Smooth muscle cell (in vitro differentiated cells): ENCODE results near the gene FHL1. TPM values are rescaled to one million over a fixed set of nuclear protein-coding genes. Genes with fewer than 3 reads are reported as not detected.
A peak's percentile ranks its signal among the peaks of the same experiment; 100 is the strongest.

Experiments used
- DNase-seq: peaks from one replicate; lab custom pipeline; 2025; ENCODE audit not compliant: unreplicated experiment; lab: John Stamatoyannopoulos, UW
- H2AFZ ChIP-seq: fragments of 200-600 bp; sonication (generic); 2 replicates; pipeline ENCODE4 v1.6.0; 2016; ENCODE audit warnings: antibody characterized with exemption, low read depth, mild to moderate bottlenecking
- H3F3A ChIP-seq: fragments of 200-600 bp; sonication (generic); 2 replicates; pipeline ENCODE4 v1.6.0; 2017; ENCODE audit warnings: antibody characterized with exemption, low read depth
- H3K27ac ChIP-seq: fragments of 200-600 bp; sonication (generic); 2 replicates; pipeline ENCODE4 v1.5.1; 2016; ENCODE audit warnings: low read depth, mild to moderate bottlenecking
- H3K27me3 ChIP-seq: fragments of 200-600 bp; sonication (generic); 2 replicates; pipeline ENCODE4 v1.6.1; 2016; ENCODE audit warnings: low read depth, mild to moderate bottlenecking
- H3K36me3 ChIP-seq: fragments of 200-600 bp; sonication (generic); 2 replicates; pipeline ENCODE4 v1.5.1; 2016; ENCODE audit warnings: low read depth
- H3K4me1 ChIP-seq: fragments of 200-600 bp; sonication (generic); 2 replicates; pipeline ENCODE4 v1.5.1; 2016; ENCODE audit warnings: low read depth
- H3K4me2 ChIP-seq: fragments of 200-600 bp; sonication (generic); 2 replicates; pipeline ENCODE4 v1.6.0; 2016; ENCODE audit warnings: mild to moderate bottlenecking
- H3K4me3 ChIP-seq: fragments of 200-600 bp; sonication (generic); 2 replicates; pipeline ENCODE4 v1.5.1; 2016; ENCODE audit warnings: mild to moderate bottlenecking
- H3K79me2 ChIP-seq: fragments of 200-600 bp; sonication (generic); 2 replicates; pipeline ENCODE4 v1.6.0; 2016; ENCODE audit warnings: low read depth, mild to moderate bottlenecking
- H3K9ac ChIP-seq: fragments of 200-600 bp; sonication (generic); 2 replicates; pipeline ENCODE4 v1.6.0; 2016; ENCODE audit warnings: low read depth
- H3K9me3 ChIP-seq: fragments of 200-600 bp; sonication (generic); replicated peaks from 2 replicates; pipeline ENCODE4 v1.5.1; 2016; ENCODE audit warnings: low read depth
- H4K20me1 ChIP-seq: fragments of 200-600 bp; sonication (generic); 2 replicates; pipeline ENCODE4 v1.6.0; 2016; ENCODE audit warnings: low read depth
- WGBS: methylation state at CpG from one replicate; pipeline ENCODE4 v1.1.7; 2016; ENCODE audit warnings: low lambda C conversion rate; 5-methylcytosine and 5-hydroxymethylcytosine counted together
- polyA plus RNA-seq: library from polyadenylated mRNA; unstranded; fragments of >200 nt; fragmentation: Nextera tagmentation; extraction: Ambion mirVana; gene quantifications from 2 replicates; pipeline ENCODE4 v1.2.1, GENCODE V29; 2016
- total RNA-seq: library from RNA; depleted of rRNA; stranded (reverse); fragments of >200 nt; gene quantifications from 2 replicates; pipeline ENCODE4 v1.2.3, GENCODE V29; 2014
- TF ChIP-seq, protein P1 (sequence below): fragments of 200-600 bp; sonication (generic); IDR thresholded peaks from 2 replicates; pipeline ENCODE4 v1.5.1; 2017; ENCODE audit warnings: borderline replicate concordance, mild to moderate bottlenecking, antibody characterized with exemption; ENCODE audit not compliant: insufficient read depth, poor library complexity, severe bottlenecking

The FHL1 gene
- total and polyA plus RNA-seq, 2 experiments from 2014 or later, result 76.0 to 103 TPM

DNA sequence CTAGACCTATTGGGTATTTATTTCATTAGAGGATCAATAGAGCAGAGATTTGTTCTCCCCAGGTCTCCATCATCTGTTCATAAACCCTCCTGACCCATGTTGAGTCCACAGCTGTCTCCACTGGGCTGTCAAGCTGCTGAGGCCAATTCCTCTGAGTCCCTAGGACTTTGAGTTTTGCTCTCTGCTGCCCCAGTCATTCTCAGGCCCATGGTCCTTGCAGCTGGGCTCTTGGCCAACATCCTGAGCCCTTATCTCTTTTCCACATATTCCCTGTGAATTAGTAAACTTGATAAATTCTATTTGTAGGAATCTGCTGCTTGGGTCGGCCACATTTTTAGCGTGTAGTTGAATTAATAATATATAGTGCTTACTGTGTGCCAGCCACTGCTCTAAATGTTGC, 41.9 kb downstream of the FHL1 start:
- no peak overlapping the region for H3K9ac ChIP-seq
- H3K27me3 ChIP-seq, result no peaks in the 10 kb centered on the region
- no peaks in the 10 kb centered on the region for H3K9me3 ChIP-seq
- H3K79me2 ChIP-seq, result no peaks in the 10 kb centered on the region
- no peaks in the 10 kb centered on the region for H3K36me3 ChIP-seq
- TF ChIP-seq, protein P1, sequence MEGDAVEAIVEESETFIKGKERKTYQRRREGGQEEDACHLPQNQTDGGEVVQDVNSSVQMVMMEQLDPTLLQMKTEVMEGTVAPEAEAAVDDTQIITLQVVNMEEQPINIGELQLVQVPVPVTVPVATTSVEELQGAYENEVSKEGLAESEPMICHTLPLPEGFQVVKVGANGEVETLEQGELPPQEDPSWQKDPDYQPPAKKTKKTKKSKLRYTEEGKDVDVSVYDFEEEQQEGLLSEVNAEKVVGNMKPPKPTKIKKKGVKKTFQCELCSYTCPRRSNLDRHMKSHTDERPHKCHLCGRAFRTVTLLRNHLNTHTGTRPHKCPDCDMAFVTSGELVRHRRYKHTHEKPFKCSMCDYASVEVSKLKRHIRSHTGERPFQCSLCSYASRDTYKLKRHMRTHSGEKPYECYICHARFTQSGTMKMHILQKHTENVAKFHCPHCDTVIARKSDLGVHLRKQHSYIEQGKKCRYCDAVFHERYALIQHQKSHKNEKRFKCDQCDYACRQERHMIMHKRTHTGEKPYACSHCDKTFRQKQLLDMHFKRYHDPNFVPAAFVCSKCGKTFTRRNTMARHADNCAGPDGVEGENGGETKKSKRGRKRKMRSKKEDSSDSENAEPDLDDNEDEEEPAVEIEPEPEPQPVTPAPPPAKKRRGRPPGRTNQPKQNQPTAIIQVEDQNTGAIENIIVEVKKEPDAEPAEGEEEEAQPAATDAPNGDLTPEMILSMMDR, result no peak
- H4K20me1 ChIP-seq, result no peaks in the 10 kb centered on the region
- no peak for DNase-seq
- H3K4me1 ChIP-seq, result peaks cover 4% of the 10 kb centered on the region
- H3K27ac ChIP-seq, result no peak overlapping the region
- no peak overlapping the region for H3K4me2 ChIP-seq
- no peaks in the 10 kb centered on the region for H3F3A ChIP-seq
- 63% methylated on average over 2 of the region's 2 CpGs for WGBS
- H2AFZ ChIP-seq, result no peak overlapping the region
- no peak overlapping the region for H3K4me3 ChIP-seq

GRCh38 chrX:136190038-136190713, 42.8 kb downstream of the FHL1 start:
- Histone ChIP-seq H3K9ac (no peak overlapping the region), H3K27ac (no peak overlapping the region), H3K4me1 (peaks cover 4% of the 10 kb centered on the region), H3K79me2 (no peaks in the 10 kb centered on the region), H3K27me3 (no peaks in the 10 kb centered on the region), H4K20me1 (no peaks in the 10 kb centered on the region), H3K4me3 (no peak overlapping the region), H3F3A (no peaks in the 10 kb centered on the region), H3K9me3 (no peaks in the 10 kb centered on the region), H3K36me3 (no peaks in the 10 kb centered on the region), H3K4me2 (no peak overlapping the region), H2AFZ (no peak overlapping the region)
- TF ChIP-seq, protein P1, result no peak
- DNase-seq, result no peak
- 83% methylated on average over 10 of the region's 10 CpGs for WGBS

- no peak overlapping the region for H3K4me2 ChIP-seq
- WGBS, result 87% methylated on average over 6 of the region's 6 CpGs
- H4K20me1 ChIP-seq, result no peaks in the 10 kb centered on the region
- TF ChIP-seq, protein P1, result no peak
- H3K27me3 ChIP-seq, result no peaks in the 10 kb centered on the region
- peaks cover 4% of the 10 kb centered on the region for H3K4me1 ChIP-seq
- no peak overlapping the region for H3K9ac ChIP-seq
- H2AFZ ChIP-seq, result no peak overlapping the region
- no peak overlapping the region for H3K4me3 ChIP-seq
- no peak overlapping the region for H3K27ac ChIP-seq
- no peak for DNase-seq
- H3K79me2 ChIP-seq, result no peaks in the 10 kb centered on the region
- H3F3A ChIP-seq, result no peaks in the 10 kb centered on the region
- H3K9me3 ChIP-seq, result no peaks in the 10 kb centered on the region
- no peaks in the 10 kb centered on the region for H3K36me3 ChIP-seq
Measured at GRCh38 chrX:136191171-136191570, 43.8 kb downstream of the FHL1 start.

DNA sequence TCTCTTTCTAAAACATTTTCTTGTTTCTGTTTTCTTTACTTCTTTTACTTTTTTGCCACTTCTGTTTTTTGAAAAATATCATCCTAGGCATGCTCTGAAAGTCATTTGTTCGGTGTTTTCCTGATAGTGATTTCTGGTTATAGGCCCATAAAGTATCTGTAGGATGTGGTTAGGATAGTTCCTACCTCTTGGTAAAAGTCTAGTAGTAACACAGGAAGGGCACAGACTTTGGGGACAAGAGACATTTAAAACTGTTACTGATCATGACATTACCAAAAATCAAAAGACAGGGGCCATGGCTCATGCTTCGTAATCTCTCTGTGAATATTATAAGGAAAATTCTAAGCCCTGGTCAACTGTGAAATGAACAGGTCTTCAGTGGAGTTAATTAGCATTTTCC, 44.8 kb downstream of the FHL1 start:
- Histone ChIP-seq H3K79me2 (no peaks in the 10 kb centered on the region), H3K4me2 (no peak overlapping the region), H3K27ac (peak overlapping the region; percentile 40), H3K9me3 (no peaks in the 10 kb centered on the region), H3F3A (no peaks in the 10 kb centered on the region), H3K4me1 (peaks cover 4% of the 10 kb centered on the region), H3K36me3 (no peaks in the 10 kb centered on the region), H4K20me1 (no peaks in the 10 kb centered on the region), H3K27me3 (no peaks in the 10 kb centered on the region), H3K9ac (no peak overlapping the region), H2AFZ (no peak overlapping the region), H3K4me3 (no peak overlapping the region)
- TF ChIP-seq, protein P1, result no peak
- WGBS, result 68% methylated on average over 2 of the region's 2 CpGs
- no peak for DNase-seq
